Retinal pigment epithelial cell (primary cell): ENCODE results near the gene CMTM3.

ENCODE experiments used
- DNase-seq: peaks from one replicate; pipeline ENCODE4 v3.0.0-alpha.2; 2010; ENCODE audit warnings: low read depth
- H3K4me3 ChIP-seq: 2 replicates; pipeline ENCODE4 v1.5.1; 2011; ENCODE audit warnings: mild to moderate bottlenecking, low read length, control low read depth, moderate library complexity
- TF ChIP-seq, protein P1 (sequence below): conservative IDR thresholded peaks from 2 replicates; pipeline ENCODE4 v1.5.1; 2011; ENCODE audit warnings: low read depth, low read length, control low read depth, inconsistent platforms

CMTM3 gene

GRCh38 chr16:66604376-66605176 lies at the start of gene CMTM3:
TSS of gene CMTM3 (plus strand) at chr16:66604704. CDS start at chr16:66604806, 102 bp downstream.
- peak within 1 kb of the TSS; percentile 74 for H3K4me3 ChIP-seq
- TF ChIP-seq, protein P1, sequence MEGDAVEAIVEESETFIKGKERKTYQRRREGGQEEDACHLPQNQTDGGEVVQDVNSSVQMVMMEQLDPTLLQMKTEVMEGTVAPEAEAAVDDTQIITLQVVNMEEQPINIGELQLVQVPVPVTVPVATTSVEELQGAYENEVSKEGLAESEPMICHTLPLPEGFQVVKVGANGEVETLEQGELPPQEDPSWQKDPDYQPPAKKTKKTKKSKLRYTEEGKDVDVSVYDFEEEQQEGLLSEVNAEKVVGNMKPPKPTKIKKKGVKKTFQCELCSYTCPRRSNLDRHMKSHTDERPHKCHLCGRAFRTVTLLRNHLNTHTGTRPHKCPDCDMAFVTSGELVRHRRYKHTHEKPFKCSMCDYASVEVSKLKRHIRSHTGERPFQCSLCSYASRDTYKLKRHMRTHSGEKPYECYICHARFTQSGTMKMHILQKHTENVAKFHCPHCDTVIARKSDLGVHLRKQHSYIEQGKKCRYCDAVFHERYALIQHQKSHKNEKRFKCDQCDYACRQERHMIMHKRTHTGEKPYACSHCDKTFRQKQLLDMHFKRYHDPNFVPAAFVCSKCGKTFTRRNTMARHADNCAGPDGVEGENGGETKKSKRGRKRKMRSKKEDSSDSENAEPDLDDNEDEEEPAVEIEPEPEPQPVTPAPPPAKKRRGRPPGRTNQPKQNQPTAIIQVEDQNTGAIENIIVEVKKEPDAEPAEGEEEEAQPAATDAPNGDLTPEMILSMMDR, result peak; percentile 52
- no peak for DNase-seq

GRCh38 chr16:66560107-66560506 lies 44.4 kb upstream of the CMTM3 start:
- no peak for DNase-seq
- TF ChIP-seq, protein P1, result no peak
- H3K4me3 ChIP-seq, result no peak overlapping the region

DNA sequence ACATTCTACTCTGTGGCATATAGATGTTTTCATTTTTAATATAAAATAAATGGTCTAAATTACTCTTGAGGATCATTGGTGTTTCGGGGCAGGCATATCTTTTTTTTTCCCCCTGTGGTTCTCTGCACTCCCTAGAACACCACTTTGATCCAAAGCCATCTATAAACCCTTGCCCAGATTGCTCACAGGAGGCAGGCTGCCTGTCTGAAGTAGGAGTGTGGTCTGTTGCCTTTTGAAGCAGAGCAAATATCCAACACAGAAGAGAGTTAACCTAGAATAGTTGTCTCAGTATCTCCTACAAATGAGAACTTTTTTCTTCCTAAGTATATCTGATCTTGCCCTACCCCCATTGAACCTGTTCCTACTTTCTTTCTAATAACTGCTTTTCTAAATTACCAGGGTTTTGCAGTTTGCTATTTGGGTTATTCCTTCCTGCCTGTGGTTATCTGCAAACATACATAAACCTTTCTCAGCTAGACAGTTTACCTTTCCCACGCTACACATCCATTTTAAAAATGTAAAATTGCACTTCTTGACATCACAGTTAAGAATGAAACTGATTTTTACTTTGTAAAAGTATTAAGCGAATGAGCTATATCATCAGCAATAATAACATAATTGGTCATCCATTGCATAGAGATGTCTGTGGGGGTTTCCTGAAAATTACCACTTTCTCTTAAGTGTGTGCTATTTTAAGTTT lies 43.0 kb upstream of the CMTM3 start:
- no peak for DNase-seq
- TF ChIP-seq, protein P1, result no peak
- H3K4me3 ChIP-seq, result no peak overlapping the region

DNA sequence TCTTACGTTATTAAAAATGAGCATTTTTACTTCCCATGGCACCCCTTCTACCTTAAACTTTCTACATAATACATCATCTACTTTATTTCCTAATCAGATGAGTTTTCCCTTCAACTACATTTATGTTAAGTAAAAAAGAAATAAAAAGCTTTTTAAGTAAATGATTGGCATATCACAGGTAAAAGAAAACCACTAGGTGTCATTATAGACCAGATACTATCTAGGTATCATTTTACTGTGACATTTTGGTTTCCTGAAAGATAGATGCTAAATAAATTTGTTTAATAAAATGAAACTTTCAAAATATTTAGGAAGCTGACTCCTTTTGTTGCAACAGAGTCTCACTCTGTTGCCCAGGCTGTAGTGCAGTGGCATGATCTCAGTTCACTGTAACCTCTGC lies 42.1 kb upstream of the CMTM3 start:
- no peak overlapping the region for H3K4me3 ChIP-seq
- TF ChIP-seq, protein P1, result no peak
- DNase-seq, result no peak

DNA sequence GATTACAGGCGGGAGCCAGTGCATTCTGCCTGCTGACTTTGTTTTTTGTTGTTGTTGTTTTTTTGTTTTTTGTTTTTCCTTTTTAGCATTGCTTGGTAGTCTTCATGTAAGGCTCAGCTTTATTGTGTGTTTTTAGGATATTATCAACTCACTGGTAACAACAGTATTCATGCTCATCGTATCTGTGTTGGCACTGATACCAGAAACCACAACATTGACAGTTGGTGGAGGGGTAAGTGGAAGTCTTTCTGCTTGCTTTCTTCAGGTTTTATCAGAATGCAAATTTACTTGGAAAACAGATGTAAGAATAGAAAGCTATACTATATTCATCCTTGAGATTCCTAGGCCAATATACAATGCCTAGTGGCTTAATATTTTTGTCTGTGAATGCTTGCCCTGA lies 41.5 kb upstream of the CMTM3 start:
- TF ChIP-seq, protein P1, result no peak
- DNase-seq, result no peak

DNA sequence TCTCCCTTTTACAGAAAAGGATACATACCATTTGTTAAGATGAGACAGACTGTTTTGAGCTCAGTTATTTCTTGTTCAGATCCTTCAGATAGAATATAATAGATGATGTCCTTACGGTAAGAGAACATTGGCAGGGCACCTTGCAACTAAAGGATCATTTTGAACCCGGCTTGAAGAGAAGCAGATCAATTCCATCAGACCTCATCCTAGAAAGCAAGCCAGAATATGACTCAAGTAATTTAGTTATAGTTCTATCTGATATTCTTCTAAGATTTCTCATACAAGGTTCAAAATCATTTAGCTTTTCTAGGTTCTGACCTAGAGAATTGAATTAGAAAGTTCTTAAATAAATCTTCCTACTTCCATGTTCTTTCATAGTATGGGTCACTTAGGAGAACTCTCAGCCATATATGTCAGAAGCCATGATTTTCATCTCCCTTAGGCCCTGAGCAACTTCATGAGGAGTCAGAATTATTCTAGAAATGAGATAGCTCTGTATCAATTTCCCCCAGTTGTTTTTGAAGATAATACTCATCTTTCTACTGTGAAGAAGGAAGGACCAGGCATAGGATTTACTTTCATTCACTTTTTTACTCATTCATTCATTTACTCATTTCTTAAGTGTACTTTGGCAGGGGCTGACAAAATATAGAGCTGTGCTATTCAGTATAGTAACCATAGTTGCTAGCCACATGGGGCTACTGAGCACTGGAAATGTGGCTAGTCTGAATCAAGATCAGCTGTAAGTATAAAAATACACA lies 40.8 kb upstream of the CMTM3 start:
- TF ChIP-seq, protein P1, result no peak
- DNase-seq, result no peak
- H3K4me3 ChIP-seq, result no peak overlapping the region

More for the DNA sequence above, 41.5 kb upstream of the CMTM3 start:
- H3K4me3 ChIP-seq, result no peak overlapping the region
